ENCODE measurements around the gene RSPH3.
"Not testable (repeated sequence)": the region's sequence is repeated elsewhere in the genome, so short reads cannot be mapped to it uniquely, and the experiment has no call there.

RSPH3 gene

DNA sequence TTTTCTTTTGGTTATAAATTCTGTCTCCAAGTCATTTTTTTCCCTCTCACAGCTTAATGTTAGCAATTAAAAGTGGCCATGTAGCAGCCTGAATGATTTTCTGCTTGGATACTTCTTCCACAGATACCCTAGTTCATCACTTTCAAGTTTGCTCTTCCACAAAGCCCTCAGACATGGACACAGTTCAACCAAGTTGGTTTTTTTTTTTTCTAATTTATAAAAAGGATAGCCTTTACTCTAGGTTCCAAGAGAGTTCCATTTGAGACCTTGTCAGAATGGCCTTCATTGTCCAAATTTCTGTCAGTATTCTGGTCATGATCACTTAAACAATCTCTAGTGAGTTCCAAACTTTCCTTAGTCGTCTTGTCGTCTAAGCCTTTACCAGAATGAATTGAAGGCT is 40.0 kb downstream of the RSPH3 start:
- H3K4me1 Mint-ChIP-seq = no peaks in the 10 kb centered on the region
- no peak overlapping the region for H3K4me3 Mint-ChIP-seq
- no peak for DNase-seq
- TF ChIP-seq, protein P1, sequence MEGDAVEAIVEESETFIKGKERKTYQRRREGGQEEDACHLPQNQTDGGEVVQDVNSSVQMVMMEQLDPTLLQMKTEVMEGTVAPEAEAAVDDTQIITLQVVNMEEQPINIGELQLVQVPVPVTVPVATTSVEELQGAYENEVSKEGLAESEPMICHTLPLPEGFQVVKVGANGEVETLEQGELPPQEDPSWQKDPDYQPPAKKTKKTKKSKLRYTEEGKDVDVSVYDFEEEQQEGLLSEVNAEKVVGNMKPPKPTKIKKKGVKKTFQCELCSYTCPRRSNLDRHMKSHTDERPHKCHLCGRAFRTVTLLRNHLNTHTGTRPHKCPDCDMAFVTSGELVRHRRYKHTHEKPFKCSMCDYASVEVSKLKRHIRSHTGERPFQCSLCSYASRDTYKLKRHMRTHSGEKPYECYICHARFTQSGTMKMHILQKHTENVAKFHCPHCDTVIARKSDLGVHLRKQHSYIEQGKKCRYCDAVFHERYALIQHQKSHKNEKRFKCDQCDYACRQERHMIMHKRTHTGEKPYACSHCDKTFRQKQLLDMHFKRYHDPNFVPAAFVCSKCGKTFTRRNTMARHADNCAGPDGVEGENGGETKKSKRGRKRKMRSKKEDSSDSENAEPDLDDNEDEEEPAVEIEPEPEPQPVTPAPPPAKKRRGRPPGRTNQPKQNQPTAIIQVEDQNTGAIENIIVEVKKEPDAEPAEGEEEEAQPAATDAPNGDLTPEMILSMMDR (IDR thresholded peaks at IDR 0.05) = no peak
- H3K9me3 Mint-ChIP-seq = peaks cover 10% of the 10 kb centered on the region
- peaks cover 33% of the 10 kb centered on the region for H3K36me3 Mint-ChIP-seq (ENCODE audit: low read depth)
- peaks cover 3% of the 10 kb centered on the region for H3K27me3 Mint-ChIP-seq (ENCODE audit: low read depth, poor library complexity)
- H3K27ac Mint-ChIP-seq = no peak overlapping the region

DNA sequence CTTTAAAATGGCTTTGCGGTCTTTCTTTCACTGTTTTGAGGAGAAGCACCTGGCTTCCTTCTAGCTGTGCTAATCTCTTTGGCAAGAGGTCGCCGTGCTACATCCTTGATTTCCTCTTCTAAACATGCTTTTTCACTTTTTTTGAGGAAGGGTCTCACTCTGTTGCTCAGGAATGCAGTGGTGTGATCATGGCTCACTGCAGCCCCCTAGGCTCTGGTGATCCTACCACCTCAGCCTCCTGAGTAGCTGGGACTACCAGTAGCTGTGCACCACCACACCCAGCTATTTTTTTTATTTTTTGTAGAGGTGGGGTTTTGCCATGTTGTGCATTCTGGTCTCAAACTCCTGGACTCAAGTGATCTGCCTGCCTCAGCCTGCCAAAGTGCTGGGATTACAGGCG is 40.5 kb downstream of the RSPH3 start:
- no peak overlapping the region for H3K27ac Mint-ChIP-seq
- H3K27me3 Mint-ChIP-seq (ENCODE audit: low read depth, poor library complexity) = peaks cover 3% of the 10 kb centered on the region
- peaks cover 5% of the 10 kb centered on the region for H3K9me3 Mint-ChIP-seq
- H3K36me3 Mint-ChIP-seq (ENCODE audit: low read depth) = peaks cover 29% of the 10 kb centered on the region
- no peak for DNase-seq
- TF ChIP-seq, protein P1 (IDR thresholded peaks at IDR 0.05) = no peak
- no peaks in the 10 kb centered on the region for H3K4me1 Mint-ChIP-seq
- no peak overlapping the region for H3K4me3 Mint-ChIP-seq

GRCh38 chr6:158958504-158959386 is 41.3 kb downstream of the RSPH3 start:
- Mint-ChIP-seq H3K27ac (no peak overlapping the region), H3K27me3 (ENCODE audit: low read depth, poor library complexity) (peaks cover 3% of the 10 kb centered on the region), H3K9me3 (peaks cover 5% of the 10 kb centered on the region), H3K4me1 (no peaks in the 10 kb centered on the region), H3K4me3 (no peak overlapping the region), H3K36me3 (ENCODE audit: low read depth) (peaks cover 29% of the 10 kb centered on the region)
- TF ChIP-seq, protein P1 (IDR thresholded peaks at IDR 0.05) = no peak
- no peak for DNase-seq

DNA sequence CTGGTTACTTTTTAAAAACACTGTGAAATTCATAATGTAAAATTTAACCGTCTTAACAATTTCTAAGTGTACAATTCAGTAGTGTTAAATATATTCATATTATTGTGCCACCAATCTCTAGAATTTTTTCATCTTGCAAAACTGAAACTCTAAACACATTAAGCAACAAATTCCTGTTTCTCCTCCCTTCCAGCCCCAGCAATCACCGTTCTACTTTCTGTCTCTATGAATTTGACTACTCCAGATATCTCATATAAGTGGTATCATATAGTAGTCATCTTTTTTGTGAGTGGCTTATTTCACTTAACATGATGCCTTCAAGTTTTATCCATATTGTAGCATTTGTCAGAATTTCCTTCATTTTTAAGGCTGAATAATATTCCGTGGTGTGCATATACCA is 44.7 kb downstream of the RSPH3 start:
- Mint-ChIP-seq H3K36me3 (ENCODE audit: low read depth) (peaks cover 11% of the 10 kb centered on the region), H3K4me1 (no peaks in the 10 kb centered on the region), H3K4me3 (no peak overlapping the region), H3K27me3 (ENCODE audit: low read depth, poor library complexity) (peaks cover 3% of the 10 kb centered on the region), H3K9me3 (peaks cover 24% of the 10 kb centered on the region), H3K27ac (no peak overlapping the region)
- DNase-seq = no peak
- TF ChIP-seq, protein P1 (IDR thresholded peaks at IDR 0.05) = no peak

DNA sequence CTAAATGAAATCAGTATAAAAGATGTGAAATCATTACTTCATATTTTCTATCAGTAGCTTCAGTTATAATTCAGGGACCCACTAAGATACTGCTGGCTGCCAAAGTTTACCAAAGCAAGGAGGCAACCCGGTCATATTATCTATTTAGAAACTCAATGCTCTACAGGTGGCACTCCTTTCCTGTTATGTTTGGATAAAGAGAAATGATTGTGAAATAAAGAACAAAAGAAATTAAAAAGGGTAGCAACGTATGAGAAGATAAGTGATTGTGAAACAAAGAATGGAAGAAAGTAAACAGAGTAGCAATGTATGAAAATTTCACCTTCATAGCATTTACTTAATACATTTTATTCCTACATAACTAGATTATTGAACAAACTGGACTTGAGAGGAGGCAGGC is 45.2 kb downstream of the RSPH3 start:
- Mint-ChIP-seq H3K27me3 (ENCODE audit: low read depth, poor library complexity) (peaks cover 3% of the 10 kb centered on the region), H3K27ac (no peak overlapping the region), H3K9me3 (peaks cover 24% of the 10 kb centered on the region), H3K4me1 (no peaks in the 10 kb centered on the region), H3K36me3 (ENCODE audit: low read depth) (peaks cover 13% of the 10 kb centered on the region), H3K4me3 (no peak overlapping the region)
- DNase-seq = no peak
- TF ChIP-seq, protein P1 (IDR thresholded peaks at IDR 0.05) = no peak

DNA sequence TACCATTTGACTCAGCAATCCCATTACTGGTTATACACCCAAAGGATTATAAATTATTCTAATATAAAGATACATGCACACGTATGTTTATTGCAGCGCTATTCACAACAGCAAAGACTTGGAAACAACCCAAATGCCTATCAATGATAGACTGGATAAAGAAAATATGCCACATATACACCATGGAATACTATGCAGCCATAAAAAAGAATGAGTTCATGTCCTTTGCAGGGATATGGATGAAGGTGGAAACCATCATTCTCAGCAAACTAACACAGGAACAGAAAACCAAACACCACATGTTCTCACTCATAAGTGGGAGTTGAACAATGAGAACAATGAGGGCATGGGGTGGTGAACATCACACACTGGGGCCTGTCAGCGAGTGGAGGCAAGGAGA is 48.0 kb downstream of the RSPH3 start:
- DNase-seq; H3K4me1 Mint-ChIP-seq; H3K4me3 Mint-ChIP-seq; H3K27me3 Mint-ChIP-seq (ENCODE audit: low read depth, poor library complexity); H3K27ac Mint-ChIP-seq: not testable (repeated sequence)
- peaks cover 20% of the 10 kb centered on the region for H3K36me3 Mint-ChIP-seq (ENCODE audit: low read depth)
- H3K9me3 Mint-ChIP-seq = peaks cover 24% of the 10 kb centered on the region

DNA sequence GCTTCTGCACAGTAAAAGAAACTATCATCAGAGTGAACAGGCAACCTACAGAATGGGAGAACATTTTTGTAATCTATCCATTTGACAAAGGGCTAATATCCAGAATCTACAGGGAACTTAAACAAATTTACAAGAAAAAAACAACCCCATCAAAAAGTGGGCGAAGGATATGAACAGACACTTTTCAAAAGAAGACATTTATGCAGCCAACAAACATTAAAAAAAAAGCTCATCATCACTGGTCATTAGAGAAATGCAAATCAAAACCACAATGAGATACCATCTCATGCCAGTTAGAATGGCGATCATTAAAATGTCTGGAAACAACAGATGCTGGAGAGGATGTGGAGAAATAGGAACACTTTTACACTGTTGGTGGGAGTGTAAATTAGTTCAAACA is 48.4 kb downstream of the RSPH3 start:
- Mint-ChIP-seq H3K36me3 (ENCODE audit: low read depth) (peaks cover 16% of the 10 kb centered on the region), H3K9me3 (peaks cover 21% of the 10 kb centered on the region)
- H3K4me1 Mint-ChIP-seq; H3K27ac Mint-ChIP-seq; DNase-seq; H3K4me3 Mint-ChIP-seq; H3K27me3 Mint-ChIP-seq (ENCODE audit: low read depth, poor library complexity): not testable (repeated sequence)

All from nephron progenitor cell (in vitro differentiated cells).